GM19328 (cell line): ENCODE data around the gene ATP2C2.
"Not testable (repeated sequence)": the region's sequence is repeated elsewhere in the genome, so short reads cannot be mapped to it uniquely, and the experiment has no call there.

Experiments used
- ATAC-seq: cut with Tn5 transposase; IDR thresholded peaks from one replicate; pipeline ENCODE4 v1.9.1; 2021; ENCODE audit warnings: mild to moderate bottlenecking, moderate library complexity; ENCODE audit not compliant: unreplicated experiment

ATP2C2 gene

DNA sequence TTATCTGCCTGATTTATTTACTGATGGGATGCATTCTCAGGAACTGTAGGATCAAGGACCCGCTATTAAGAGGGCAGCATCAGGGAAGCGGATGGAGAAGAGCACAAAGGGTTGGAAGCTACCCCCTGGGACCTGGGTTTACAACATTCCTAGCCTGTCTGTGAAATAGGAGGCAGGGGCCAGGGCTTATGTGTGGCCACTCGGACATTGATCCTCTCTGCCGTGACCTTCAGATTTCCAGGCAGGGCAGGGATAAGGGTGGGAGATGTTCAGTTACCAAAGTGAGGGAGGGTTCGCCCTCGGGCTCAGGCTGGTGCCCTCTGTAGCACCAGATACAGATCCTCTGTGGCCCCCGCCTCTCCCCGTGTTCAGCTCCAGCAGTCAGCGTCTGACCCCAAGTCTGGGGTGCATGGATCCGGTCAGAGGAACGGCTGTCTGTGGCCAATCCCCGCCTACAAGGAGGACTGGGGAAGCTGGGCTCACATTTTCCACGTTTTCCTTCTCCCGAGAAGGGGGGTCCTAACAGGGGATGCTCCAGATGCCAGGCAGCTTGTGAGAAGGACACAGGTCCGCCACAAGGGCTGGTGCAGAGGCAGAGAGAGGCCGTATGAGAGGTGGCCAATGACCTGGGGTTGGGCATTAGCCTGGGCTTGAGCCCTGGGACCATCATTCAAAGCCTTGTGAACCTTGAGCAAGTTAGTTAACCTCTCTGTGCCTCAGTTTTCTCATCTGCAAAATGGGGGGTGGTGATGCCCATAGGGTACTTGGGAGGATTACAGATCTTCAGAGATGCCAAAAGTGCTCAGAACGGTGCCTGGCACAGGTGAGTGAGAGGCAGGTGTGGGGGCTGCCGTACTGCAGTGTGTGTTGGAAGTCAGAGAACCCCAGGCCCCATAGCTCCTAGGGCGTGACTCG, 48.3 kb downstream of the ATP2C2 start:
- ATAC-seq = no peak

DNA sequence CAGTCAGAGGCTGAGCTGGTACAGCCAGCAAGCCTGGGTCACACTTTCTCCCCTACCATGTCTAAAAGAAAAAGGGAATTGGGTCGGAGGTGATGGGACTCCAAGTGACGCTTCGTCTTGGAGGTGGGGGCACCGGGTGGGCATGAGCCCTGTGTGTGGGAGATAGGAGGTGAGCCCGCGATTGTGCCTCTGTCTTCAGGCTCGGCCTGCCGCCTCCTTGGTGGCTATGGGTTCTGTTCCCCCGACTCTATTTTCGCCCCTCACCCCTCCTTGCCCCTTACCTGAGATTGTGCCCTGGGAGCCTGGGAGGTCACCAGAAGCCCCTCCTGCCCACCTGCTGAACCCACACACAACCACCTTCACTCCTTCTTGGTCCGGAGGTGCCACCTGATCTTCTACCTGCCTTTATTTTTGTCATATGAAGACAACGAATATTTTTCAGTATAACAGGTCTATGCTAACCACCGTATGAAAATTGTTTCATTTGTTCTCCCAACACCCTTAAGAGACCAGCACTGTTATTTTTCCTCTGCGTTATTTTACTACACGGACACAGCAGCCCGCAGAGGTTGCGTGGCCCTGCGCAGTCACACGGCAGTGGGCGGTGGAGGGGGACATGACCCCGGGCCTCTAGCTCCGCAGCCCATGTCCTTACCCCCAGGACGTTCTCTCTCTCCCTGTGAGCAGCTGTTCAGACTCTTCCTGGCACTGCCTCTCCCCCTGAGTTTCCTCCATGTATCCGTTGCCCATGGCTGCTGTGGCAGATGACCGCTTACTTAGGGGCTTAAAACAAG, 49.9 kb downstream of the ATP2C2 start:
- no peak for ATAC-seq

GRCh38 chr16:84419730-84420129, 51.4 kb downstream of the ATP2C2 start:
- no peak for ATAC-seq

DNA sequence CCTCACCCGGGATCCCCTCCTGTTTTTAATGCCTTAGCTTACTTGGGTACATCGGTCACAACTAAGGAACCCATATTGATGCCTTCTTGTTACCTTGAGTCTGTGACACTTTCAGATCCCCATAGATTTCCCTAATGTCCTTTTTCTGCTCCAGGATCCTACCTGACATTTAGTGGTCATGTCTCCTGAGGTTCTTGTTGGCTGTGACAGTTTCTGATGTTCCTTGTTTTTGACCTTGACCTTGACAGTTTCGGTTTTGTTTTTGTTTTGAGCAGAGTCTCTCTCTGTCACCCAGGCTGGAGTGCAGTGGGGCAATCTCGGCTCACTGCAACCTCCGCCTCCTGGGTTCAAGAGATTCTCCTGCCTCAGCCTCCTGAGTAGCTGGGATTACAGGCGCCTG, 52.2 kb downstream of the ATP2C2 start:
- ATAC-seq = not testable (repeated sequence)

GRCh38 chr16:84421081-84421937, 53.0 kb downstream of the ATP2C2 start:
- no peak for ATAC-seq

DNA sequence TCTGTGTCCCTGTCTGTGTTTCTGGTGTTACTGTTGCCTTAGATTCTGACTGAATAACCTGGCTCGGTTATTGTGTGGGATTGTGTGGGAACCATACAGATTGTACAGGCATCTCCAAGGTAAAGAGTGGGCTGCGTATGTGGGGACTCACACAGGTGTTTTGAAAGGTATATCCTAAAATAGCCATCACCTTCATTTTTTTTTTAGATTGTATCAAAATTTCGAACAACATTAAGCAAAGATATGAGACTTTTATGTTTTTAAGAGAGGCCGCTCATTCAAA, 53.5 kb downstream of the ATP2C2 start:
- no peak for ATAC-seq

DNA sequence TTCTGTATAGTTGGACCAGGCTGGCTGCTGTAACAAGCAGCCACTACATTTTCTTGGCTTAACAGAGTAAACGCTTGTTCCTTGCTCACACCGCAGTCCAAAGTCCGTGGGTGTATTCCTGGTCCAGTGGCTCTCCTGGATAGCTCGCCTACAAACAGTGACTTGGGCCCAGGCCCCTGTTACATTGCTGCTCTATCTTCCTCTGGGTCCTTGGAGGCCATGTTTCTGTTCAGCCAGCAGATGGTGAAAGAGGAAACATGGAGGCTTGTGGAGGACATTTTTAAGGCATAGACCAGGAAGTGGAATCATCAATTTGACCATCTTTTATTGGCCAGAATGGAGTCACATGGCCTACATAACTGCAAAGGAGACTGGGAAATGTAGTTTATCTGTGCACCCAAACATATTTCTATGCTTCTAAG, 55.1 kb downstream of the ATP2C2 start:
- no peak for ATAC-seq

- ATAC-seq = no peak
These were observed 57.4 kb downstream of the ATP2C2 start for GRCh38 chr16:84425696-84426095.

DNA sequence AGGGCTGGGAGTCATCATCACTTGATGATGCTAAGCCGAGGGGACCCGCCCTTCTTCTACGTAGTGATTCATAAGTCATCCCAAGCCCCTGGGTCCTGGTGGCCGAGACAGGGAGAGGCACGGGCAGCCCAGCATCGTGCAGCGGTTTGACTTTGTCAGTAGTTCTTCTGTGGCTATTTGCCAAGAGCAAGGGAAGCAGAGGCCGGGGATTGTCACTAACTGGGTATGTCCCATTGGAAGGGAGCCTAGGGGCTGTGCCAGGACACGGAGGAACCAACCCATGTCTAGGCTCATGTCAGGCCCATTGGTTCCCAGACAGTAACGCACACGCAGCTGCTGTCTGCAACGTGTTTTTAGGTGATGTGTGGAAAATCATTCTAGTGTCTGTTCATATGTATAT, 58.5 kb downstream of the ATP2C2 start:
- ATAC-seq = no peak

DNA sequence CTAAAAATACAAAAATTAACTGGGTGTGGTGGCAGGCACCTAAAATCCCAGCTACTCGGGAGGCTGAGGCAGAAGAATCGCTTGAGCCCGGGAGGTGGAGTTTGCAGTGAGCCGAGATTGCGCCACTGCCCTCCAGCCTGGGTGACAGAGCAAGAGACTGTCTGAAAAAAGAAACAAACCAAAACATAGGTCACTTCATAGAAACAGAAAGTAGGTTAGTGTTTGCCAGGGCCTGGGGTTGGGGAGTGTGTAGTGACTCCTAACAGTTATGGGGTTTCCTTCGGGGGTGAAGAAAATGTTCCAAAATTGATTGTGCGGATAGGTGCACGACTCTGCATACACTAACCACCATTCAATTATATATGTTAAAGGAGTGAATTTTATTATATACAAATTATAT, 59.2 kb downstream of the ATP2C2 start:
- ATAC-seq = no peak

GRCh38 chr16:84430860-84431259, 62.5 kb downstream of the ATP2C2 start:
- no peak for ATAC-seq

- no peak for ATAC-seq
These were observed 66.5 kb downstream of the ATP2C2 start for GRCh38 chr16:84434800-84435199.

DNA sequence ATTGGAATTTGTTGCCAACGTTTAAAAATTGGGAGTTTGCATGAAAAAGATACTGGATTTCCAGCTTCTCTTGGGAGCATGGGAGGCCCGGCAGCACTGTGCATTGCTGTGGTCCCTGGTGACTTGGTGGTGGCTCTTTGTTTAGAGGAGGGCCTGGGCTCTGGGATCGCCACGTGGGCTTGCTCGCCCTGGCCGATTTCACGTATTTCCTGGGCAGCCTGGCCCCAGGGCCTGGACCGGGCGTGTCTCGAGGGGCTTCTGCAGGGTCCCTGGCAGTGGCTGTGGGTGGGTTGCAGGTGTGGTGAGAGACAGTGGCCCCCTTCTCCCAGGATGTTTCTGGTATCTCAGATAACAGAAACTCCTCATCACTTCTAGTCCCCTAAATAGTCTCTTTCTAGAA, 67.9 kb downstream of the ATP2C2 start:
- no peak for ATAC-seq

DNA sequence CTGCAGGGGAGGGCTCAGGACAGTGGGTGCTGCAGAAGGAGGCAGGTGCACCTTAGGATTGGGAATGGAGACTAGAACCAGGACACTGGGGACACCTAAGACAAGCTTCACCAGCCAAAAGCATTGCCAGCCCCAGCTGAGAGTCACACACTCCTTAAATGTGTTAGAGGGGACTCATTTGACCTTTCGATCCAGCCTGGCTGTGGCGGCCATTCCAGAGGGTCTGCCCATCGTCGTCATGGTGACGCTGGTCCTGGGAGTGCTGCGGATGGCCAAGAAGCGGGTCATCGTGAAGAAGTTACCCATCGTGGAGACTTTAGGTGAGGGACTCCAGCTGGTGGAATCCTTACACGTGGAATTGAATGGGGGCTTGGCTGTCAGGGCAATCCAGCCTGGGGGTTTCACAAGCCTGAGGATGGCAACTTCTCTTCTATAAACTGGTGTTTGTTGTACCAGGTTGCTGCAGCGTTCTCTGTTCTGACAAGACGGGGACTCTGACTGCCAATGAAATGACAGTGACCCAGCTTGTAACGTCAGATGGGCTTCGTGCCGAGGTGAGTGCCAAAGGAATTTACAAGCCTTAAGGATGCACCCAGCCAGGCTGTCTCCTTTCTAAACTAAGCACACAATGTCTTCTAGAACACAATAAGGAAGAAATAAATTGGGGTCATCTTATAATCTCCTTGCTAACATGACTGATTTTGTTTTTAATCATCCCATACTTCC, 70.8 kb downstream of the ATP2C2 start:
- ATAC-seq = no peak

DNA sequence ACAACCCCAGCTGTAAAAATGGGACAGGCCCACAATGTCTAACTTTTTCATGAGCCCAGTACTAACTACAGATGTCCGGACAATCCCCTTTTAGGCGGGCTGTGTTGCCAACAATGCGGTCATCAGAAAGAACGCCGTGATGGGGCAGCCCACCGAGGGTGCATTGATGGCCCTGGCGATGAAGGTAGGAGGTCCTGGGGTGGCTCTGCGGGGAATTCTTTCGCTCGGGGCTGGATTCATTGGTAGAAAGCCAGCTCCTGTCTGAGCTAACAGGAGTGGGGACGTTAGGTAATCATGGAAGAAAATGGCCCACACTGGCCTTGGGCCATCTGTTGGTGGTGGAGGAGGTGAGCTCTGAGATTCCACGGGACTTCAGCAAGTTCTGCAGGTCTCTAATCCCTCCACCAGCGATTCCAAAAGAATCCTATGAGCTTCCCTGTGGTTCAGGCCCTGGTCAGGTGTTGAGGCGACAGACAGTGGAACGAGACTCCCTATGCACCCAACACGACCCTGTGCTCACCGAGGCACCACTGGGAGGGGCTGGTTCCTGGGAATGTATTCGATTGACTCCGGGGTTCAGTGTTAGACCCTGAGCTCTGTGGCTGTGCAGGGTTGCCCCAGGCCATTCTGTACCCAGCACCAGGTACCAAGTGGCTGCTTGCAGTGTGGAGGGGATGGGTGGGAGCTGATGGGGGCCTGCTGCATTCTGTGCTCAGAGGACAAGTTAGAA, 74.2 kb downstream of the ATP2C2 start:
- no peak for ATAC-seq

DNA sequence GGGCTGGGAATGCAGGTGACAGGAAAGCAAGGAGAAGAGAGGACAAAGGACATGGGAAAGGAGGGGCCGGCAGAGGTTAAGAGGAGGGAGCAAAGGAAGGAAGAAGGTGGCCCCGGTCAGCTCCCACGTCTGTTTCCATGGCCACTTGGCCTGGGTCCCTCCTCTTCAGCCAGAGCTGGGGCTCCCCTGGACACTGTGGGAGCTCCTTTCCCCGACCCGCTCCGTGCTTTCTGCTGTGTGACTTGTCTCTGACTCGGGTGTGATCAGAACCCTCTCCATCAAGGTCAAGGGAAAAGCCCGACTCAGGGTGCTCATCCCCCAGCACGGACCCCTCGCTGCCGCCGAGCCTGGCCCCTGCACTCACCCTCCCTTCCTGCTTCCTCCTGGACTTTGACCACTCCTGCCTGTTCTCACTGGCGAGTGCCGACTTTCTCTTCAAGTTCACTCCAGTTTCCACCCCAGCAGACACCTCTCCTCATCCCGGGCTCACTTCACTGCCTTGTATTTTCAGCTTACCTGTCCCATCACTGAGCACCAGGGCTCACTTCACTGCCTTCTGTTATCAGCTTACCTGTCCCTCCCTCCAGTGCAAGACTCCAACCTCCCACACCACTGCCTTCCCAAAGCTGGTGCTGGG, 74.9 kb downstream of the ATP2C2 start:
- no peak for ATAC-seq

DNA sequence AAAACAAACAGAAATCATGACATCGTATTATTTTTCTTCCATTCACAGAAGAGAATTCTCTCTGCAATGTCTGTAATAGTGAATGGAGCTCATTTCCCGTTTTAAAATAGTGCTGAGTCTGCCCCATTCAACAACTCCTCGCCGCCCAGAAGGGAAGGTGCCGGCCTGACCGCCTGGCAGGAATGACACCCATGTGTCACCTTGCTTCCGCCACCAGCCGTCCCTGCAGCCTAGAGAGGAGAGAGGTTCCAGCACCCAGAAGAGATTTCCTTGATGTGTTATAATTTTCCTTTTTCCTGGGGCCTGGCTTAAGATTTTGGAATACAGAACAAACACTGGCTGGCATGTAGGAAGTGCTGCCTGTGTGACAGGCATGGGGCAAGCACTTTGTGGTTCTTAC, 76.1 kb downstream of the ATP2C2 start:
- ATAC-seq = no peak

GRCh38 chr16:84446084-84446483, 77.7 kb downstream of the ATP2C2 start:
- no peak for ATAC-seq

DNA sequence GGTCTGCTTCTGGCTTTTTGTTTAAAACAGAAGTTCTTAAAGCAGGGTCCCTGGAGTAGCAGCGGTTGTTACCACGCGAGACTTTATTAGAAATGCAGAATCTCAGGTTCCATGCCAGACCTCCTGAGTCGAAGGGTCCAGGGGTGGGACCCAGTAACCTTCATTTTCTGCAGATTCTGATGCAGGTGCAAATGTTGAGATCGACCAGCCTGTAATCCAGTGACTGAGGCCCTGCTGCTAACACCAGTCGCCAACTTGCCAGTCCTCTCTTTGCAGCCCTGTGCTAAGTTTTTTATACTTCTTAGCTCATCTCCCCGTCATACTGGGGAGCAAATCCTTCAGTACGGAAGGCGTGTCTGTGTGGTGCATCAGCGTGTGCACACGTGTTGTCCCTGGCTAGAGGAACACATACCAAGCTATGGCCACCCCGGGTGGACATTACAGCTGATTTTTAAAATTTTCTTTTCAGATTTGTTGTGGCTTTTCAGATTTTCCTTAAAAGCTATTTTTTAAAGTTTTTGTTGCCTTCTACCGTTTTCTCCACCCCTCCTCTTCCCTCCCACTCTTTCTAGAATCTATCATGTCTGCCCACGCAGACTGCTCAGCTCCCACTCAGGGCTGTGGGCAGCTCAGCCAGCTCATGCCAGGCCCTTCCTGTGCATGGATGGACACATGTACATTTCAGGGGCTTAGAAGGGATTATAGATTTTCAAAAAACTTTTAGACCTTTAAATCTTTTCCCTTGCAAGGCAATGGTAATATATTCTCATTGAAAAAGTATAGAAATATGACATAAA, 78.5 kb downstream of the ATP2C2 start:
- no peak for ATAC-seq
